SH-SY5Y (cell line): ENCODE measurements around the gene ANGEL2.

ENCODE experiments used
- GATA2 ChIP-seq: IDR thresholded peaks from 2 replicates; pipeline ENCODE4 v1.6.1; 2011; ENCODE audit warnings: mild to moderate bottlenecking, low read depth, low read length
- GATA3 ChIP-seq: IDR thresholded peaks from 2 replicates; pipeline ENCODE4 v1.6.1; 2011; ENCODE audit warnings: low read depth, mild to moderate bottlenecking, low read length, moderate library complexity

- TF ChIP-seq GATA2 (no peak), GATA3 (no peak)
Observed at GRCh38 chr1:213034713-213035112, 19.0 kb upstream of the ANGEL2 start.
